NCI-H2029 (cell line): ENCODE data around the gene PARD6A.

Experiments
- DNase-seq: peaks from one replicate; lab custom pipeline; 2025; lab: John Stamatoyannopoulos, UW

Gene PARD6A

GRCh38 chr16:67653789-67654402 lies 6.9 kb upstream of the PARD6A start:
- DNase-seq, result no peak

GRCh38 chr16:67654403-67654911 lies 6.3 kb upstream of the PARD6A start:
- DNase-seq, result no peak

DNA sequence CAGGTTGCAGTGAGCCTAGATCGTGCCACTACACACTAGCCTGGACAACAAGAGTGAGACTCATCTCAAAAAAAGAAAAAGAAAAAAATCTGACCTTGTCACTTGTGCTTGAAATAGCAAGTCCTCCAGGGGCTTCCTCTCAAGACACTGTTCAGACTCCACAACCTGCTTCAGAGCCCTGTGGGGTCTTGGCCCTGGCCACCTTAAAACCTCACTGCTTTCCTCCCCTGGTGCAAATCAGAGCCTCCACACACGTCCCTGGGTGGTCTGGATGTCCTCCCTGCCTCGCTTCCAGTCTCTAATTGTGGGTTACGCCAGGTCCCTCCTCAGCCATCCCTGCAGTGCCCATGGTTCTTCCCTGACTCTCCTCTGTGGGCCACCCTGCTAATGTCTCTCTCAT lies 5.4 kb upstream of the PARD6A start:
- no peak for DNase-seq

DNA sequence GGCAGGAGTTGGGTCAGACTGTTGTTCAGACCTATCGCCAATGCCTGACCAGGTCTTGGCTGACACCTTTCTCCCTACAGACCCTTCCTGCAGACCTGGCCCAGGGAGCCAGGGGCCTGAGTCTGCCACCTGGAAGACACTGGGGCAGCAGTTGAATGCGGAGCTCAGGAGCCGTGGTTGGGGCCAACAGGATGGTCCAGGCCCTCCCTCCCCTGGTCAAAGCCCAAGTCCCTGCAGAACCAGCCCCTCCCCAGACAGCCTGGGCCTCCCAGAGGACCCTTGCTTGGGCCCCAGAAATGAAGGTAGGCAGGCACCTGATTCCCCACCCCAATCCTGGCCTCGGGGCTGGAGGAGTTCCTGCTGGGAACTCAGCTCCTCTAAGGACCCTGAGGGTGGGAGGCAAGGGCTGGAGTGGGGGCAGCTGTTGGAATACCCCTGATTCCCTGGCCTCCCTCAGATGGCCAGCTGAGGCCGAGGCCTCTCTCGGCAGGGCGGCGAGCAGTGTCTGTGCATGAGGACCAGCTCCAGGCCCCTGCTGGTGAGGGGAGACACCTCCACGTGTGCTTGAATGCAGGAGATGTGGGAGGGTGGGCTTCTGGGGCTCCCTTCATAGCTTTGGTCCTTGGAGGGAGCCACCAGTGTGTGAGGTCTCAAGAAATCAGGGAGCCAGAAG lies 4.3 kb upstream of the PARD6A start:
- no peak for DNase-seq

GRCh38 chr16:67657017-67657608 lies 3.6 kb upstream of the PARD6A start:
- no peak for DNase-seq

DNA sequence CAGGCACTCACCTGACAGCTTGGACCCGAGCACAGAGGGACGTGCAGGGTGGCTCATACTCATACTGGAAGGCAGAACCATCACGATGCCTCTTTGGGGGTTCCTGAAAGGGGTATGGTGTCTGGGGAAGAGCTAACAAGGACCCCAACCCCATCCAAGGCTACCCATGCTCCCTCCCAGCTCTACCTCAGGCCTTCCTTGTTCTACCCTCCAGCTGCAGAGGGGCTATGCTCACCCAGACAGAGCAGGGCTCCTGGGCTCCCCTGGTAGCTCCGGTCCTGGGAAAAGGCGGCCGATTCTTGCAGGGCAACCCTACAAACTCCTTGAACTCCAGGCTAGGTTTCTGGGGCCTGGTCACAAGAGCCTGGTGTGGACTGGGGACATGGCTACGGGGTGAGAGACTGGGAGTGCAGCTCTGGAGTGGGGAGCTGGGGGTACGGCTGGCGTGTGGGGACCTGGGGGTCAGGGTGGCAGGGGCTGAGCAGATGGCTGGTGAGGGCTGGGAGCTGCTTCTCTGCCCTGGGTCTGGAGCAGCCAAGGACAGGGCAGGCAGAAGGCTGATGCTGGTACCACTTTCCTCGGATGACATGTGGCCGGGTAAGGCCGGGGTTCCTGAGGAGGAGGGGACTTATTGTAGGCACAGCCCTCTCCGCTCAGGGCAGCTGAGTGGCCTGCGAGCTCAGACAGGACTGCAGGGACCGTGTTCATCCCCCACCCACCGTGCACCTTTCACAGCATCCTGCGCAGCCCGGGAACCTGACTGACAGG lies 2.8 kb upstream of the PARD6A start:
- no peak for DNase-seq

- no peak for DNase-seq
These were observed 1.7 kb upstream of the PARD6A start for GRCh38 chr16:67658849-67659674.

DNA sequence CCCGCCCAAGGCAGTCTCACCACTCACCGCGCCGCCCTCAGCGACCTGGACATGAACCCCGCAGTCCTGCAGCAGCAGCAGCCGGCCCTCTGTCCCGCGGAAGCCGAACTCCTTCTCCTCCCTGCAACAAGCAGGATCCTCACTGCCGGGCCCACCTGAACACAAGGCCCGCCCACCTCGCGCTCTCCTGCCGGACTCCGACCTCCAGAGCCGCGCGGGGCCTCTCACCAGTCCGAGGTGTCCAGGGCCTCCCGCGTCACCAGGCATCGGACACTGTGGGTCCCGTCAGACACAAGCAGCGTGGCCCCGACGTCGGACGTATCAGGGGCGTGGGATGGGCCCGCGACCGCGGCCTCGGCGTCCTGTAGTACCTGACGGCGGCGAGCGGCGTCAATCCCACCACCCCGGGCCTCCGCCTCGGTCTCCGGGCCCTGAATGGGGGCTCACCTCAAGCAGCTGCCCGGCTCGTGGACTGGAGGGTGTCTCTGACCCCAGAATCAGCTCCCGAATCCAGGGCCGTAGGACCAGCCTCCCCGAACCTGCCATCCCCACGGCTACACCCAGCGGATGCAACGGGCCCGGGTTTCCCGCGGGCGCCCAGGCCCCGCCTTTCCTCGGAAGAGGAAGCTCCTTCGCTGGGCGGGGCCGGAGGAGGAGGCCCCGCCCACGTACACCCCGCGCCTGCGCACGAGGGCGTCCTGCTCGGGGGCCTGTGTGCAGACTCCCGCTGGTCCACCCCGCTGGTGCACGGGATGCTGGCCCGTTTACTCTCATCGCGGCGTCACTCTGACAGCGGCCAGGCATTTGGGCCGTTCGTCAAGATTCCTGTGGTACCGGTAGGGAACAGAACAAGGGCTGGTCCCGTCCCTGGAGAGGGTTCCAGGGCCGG lies 841 bp upstream of the PARD6A start, which contains the start of gene ACD:
Gene ACD (minus strand): TSS at position 586 of the 889 bp plus-strand sequence. CDS start 40 bp downstream, at position 546.
- peak; percentile 58 for DNase-seq

DNA sequence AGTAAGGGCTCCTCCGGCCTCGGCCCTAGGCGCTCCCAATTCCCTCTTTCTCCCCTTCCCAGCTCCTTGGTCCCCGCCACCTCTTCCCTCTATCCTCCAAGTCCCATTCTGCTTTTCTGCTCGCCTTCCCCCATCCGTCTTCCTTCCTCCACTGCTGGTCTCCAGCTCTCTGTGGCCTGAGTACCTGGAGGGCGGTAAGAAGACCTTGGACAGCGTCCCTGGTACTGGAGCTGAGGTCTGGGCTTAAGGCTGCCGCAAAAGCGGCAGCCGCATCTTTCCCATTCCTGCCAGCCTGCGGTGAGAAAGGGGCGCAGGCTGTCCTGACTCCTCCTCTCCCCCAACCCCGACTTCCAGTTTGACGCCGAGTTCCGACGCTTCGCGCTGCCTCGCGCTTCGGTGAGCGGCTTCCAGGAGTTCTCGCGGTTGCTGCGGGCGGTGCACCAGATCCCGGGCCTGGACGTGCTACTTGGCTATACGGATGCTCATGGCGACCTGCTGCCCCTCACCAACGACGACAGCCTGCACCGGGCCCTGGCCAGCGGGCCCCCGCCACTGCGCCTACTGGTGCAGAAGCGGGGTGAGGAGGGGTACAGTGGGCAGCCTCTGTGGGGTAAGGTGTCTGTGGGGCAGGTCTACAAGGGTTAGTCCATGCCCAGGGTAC lies 471 bp downstream of the PARD6A start:
- no peak for DNase-seq

DNA sequence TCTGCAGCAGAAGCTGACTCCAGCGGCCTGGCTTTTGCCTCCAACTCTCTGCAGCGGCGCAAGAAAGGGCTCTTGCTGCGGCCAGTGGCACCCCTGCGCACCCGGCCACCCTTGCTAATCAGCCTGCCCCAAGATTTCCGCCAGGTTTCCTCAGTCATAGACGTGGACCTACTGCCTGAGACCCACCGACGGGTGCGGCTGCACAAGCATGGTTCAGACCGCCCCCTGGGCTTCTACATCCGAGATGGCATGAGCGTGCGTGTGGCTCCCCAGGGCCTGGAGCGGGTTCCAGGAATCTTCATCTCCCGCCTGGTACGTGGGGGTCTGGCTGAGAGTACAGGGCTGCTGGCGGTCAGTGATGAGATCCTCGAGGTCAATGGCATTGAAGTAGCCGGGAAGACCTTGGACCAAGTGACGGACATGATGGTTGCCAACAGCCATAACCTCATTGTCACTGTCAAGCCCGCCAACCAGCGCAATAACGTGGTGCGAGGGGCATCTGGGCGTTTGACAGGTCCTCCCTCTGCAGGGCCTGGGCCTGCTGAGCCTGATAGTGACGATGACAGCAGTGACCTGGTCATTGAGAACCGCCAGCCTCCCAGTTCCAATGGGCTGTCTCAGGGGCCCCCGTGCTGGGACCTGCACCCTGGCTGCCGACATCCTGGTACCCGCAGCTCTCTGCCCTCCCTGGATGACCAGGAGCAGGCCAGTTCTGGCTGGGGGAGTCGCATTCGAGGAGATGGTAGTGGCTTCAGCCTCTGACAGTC lies 1.3 kb downstream of the PARD6A start:
- DNase-seq, result no peak

DNA sequence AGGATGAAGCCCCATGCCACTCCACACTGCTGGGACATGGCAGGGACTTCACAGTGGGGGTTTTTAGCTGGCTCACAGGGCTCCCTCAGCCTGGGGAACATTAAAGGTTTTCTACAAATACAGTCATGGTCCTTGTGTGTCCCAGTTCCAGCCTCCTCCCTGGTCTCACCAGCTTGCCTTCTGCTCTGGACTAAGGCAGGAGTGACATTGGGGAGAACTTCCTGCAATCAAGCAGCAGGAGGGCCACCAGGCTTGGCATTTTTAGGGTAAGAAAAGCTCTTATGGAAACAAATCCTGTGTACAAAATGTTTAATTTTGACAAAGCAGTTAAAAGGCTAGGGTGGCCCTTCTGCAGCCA lies 1.9 kb downstream of the PARD6A start:
- no peak for DNase-seq

DNA sequence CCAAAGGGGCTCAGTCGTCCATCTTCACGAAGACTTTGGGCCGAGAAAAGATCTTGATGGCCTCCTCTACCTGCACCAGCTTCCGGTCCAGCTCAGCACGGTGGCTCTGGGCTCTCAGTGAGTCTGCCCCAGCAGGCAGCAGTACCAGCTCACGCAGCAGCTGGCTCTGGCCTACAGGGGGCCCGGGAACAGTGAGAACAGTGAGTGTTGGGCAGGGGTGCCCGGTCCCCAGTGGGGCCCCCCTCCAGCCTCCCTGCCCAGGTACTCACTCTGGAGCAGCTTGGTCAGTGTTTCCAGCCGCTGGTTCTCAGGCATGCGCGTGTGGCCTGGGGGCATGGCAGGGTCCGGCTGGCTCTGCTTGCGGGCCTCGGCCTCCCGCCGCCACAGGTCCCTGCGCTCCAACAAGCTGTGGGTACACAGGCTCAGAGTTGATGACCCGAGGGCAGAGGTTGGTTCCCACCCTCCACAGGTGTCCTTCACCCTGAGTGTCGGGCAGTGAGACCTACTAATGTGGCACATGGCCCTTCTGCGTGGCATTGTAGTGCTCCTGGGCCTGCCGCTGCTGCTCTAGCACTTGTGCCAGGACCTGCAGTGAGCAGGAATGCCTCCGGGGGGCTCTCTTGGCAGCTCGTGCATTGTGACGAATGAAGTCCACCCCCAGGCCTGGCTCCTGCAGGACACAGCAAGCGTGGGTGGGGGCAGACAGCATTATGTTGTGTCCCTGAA lies 2.6 kb downstream of the PARD6A start:
- DNase-seq, result no peak

- no peak for DNase-seq
These were observed 3.1 kb downstream of the PARD6A start for GRCh38 chr16:67663877-67664222.

DNA sequence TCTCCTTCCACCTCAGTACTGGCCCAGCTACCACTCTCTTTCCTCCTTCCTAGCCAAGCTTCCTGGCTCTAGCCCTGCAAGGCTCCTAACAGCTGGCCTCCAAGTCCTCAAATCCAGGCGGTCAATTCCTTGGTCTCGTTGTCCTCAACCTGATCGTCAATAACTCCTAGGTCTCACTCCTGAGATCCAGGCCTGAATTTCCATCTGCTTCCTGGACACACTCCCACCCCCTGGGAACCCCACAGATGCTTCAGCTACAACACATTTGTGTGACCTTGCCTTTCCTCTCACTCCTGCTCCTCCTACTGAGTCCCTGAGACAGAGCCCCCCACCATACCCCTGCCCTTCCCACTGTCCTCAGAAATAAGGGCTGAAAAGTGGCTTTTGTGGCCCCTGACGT lies 3.5 kb downstream of the PARD6A start:
- DNase-seq, result no peak

DNA sequence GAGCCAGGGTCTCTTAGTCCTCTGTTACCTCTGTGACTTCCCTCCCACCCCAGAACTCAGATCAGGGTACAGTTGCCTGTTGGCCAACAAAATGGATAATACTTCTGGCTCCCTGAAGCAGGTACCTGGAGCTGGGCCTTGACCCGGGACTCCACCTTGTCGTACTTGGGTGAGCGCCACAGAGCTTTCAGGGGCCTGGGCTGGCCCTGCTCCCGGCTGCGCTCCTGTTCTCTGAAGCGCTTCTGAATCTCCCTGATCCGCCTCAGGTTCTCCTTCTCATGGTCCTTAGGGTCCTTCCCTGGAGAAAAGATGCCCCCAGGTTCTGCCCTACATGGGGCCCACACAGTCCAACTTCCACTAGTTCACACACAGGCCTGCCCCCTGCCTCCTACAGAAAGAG lies 4.1 kb downstream of the PARD6A start:
- DNase-seq, result no peak

- no peak for DNase-seq
These were observed 4.8 kb downstream of the PARD6A start for GRCh38 chr16:67665598-67665997.

- DNase-seq, result no peak
These were observed 5.3 kb downstream of the PARD6A start for GRCh38 chr16:67666032-67666551.
